ENCODE data around the gene POLR3C. TPM values are rescaled to one million over a fixed set of nuclear protein-coding genes. Genes with fewer than 3 reads are reported as not detected.

POLR3C gene
- total and polyA plus RNA-seq, 2 of the 13 experiments (the other 11 are each of a cell fraction or from before 2014, with no cell fraction given): 15.5 to 24.3 TPM

DNA sequence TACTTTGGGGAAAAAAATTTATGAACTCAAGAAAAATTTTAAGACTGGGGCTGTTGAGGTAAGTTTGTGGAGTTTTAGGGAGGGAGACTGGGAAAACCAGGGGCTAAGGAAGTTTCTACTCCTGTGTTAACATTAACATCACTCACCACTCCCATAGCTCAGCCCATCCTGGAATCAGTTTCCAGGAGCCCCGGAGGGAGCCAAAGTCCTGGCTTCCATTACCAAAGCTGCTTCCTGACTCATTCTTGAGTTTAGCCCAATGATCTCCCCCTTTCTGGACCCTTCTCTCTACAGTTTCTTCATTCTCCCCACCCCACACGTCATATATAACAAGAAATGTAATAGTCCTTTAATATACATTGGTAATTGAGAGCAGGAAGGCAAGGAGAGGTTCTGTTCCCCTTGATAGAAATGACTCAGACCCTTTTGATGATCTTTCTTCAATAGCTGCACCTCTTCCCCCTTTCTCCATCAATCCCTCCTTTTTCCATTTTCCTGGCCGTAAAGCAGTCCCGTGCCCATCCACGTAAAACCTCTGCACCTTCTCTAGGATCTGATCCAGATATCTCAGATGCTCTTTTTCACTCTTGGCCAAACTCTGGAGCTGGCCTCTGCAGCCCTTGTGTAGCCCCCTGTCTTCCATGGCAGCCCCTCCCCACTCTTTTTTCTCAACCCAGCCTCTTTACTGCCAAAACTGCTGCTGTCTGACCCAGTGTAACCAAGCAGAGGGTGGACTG is 39.5 kb downstream of the POLR3C start:
- no TSS peak for BruUV-seq (replicated peaks)
- 32% methylated on average over 5 of the region's 5 CpGs for WGBS (ENCODE audit: low lambda C conversion rate)
- Histone ChIP-seq H3K79me2 (ENCODE audit: insufficient read depth, low read length) (no peaks in the 10 kb centered on the region), H2AFZ (ENCODE audit: low read length) (no peak overlapping the region), H3K9ac (ENCODE audit: insufficient read depth, low read depth, low read length) (no peak overlapping the region), H4K20me1 (ENCODE audit: insufficient read depth, low read length) (no peaks in the 10 kb centered on the region), H3K4me3 (replicated peaks in 1 of 3; ENCODE audit: insufficient read depth in 1 of 3, low read depth in 2 of 3, low read length in 3 of 3) (no peak overlapping the region), H3K36me3 (replicated peaks in 1 of 2; ENCODE audit: control insufficient read depth in 1 of 2, insufficient read depth in 2 of 2, low read length in 2 of 2) (no peaks in the 10 kb centered on the region), H3K4me2 (ENCODE audit: low read depth, low read length) (no peak overlapping the region), H3K4me1 (ENCODE audit: insufficient read depth, low read length) (peaks cover 11% of the 10 kb centered on the region), H3K9me3 (ENCODE audit: low read length) (no peaks in the 10 kb centered on the region), H3K27me3 (ENCODE audit: control insufficient read depth in 1 of 2, insufficient read depth in 2 of 2, low read length in 2 of 2) (0 out of 5 replicates have a peak, but pooled peaks cover 0 to 15% of the 10 kb centered on the region in 2 experiments), H3K27ac (ENCODE audit: extremely low read length, insufficient read depth, low read length) (no peak overlapping the region)
- CTCF ChIA-PET (ENCODE audit: low intra/inter-chr PET ratio, low total read pairs): no interaction called here
- intact Hi-C loops (cut with micrococcal nuclease; ENCODE audit: unreplicated experiment): loop anchor here (5.0 kb wide), 1 partner anchor 49 kb away; the partner anchor contains the start of gene ITGA10
- in situ Hi-C loops (cut with HindIII; ENCODE audit: extremely low pct_ligation_motif_present, low pct_unique_long_range_greater_than_20kb): no loop called here
- DNase-seq (ENCODE audit: low spot score) (no peak), ATAC-seq (no peak), FAIRE-seq (no peak)
- POLR2A ChIA-PET: no interaction called here
- no peak for TF ChIP-seq ZNF549 (CRISPR knock-in tag; IDR thresholded peaks at IDR 0.05)
- no peak for TF ChIP-seq SIN3A (IDR thresholded peaks at IDR 0.05; ENCODE audit: borderline replicate concordance, low read depth, low read length)
- no peak for TF ChIP-seq SALL2 (CRISPR knock-in tag; IDR thresholded peaks at IDR 0.05)
- no peak for TF ChIP-seq NR2F6 (IDR thresholded peaks at IDR 0.05)
- TF ChIP-seq NR2F6 (CRISPR knock-in tag; IDR thresholded peaks at IDR 0.05): no peak
- no peak for TF ChIP-seq TRAFD1 (CRISPR knock-in tag; IDR thresholded peaks at IDR 0.05; ENCODE audit: borderline replicate concordance)
- no peak for TF ChIP-seq ZBTB20 (CRISPR knock-in tag; IDR thresholded peaks at IDR 0.05; ENCODE audit: borderline replicate concordance, low read depth)
- no peak for TF ChIP-seq ZNF501 (CRISPR knock-in tag; IDR thresholded peaks at IDR 0.05)
- TF ChIP-seq ZNF281 (CRISPR knock-in tag; IDR thresholded peaks at IDR 0.05; ENCODE audit: borderline replicate concordance): no peak
- TF ChIP-seq ZNF619 (CRISPR knock-in tag; IDR thresholded peaks at IDR 0.05): no peak
- TF ChIP-seq, protein P1, sequence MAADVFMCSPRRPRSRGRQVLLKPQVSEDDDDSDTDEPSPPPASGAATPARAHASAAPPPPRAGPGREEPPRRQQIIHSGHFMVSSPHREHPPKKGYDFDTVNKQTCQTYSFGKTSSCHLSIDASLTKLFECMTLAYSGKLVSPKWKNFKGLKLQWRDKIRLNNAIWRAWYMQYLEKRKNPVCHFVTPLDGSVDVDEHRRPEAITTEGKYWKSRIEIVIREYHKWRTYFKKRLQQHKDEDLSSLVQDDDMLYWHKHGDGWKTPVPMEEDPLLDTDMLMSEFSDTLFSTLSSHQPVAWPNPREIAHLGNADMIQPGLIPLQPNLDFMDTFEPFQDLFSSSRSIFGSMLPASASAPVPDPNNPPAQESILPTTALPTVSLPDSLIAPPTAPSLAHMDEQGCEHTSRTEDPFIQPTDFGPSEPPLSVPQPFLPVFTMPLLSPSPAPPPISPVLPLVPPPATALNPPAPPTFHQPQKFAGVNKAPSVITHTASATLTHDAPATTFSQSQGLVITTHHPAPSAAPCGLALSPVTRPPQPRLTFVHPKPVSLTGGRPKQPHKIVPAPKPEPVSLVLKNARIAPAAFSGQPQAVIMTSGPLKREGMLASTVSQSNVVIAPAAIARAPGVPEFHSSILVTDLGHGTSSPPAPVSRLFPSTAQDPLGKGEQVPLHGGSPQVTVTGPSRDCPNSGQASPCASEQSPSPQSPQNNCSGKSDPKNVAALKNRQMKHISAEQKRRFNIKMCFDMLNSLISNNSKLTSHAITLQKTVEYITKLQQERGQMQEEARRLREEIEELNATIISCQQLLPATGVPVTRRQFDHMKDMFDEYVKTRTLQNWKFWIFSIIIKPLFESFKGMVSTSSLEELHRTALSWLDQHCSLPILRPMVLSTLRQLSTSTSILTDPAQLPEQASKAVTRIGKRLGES (CRISPR knock-in tag; IDR thresholded peaks at IDR 0.05; ENCODE audit: borderline replicate concordance): no peak
- no peak for TF ChIP-seq ATF2 (CRISPR knock-in tag; IDR thresholded peaks at IDR 0.05)
- no peak for TF ChIP-seq FOXM1 (CRISPR knock-in tag; IDR thresholded peaks at IDR 0.05)
